ENCODE data around the gene ZNF618. TPM values are rescaled to one million over a fixed set of nuclear protein-coding genes. Genes with fewer than 3 reads are reported as not detected.

Gene ZNF618
- polyA plus RNA-seq, 4 donors = 0.22 to 5.5 (median 1.9) TPM

DNA sequence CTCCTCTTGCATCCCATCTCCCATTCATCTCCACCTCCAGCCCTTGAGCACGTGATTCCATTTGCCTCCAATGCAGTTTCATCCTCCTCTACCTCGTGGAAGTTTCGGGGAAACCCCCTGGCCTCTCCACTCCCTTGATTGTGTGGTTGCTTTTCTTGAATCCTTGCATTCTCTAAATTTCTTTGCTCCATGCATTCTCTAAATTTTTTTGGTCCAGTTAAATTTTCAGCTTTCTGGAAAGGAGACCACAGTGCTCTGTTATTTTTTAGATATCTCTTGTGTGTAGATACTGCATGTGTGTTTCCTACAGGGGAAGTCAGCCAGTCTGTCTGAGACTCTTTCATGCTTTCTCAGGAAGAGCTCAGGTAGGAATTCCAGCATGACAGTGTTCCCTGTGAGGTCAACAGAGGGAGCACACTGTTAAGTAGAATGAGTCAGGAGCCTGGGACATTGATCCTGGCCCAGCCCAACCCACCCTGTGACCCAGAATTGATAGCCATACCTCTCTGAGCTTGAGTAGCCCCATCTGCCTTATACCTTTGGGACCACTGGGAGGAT is 149.2 kb downstream of the ZNF618 start:
- no peak for DNase-seq
- peaks cover 0 to 10% of the 10 kb centered on the region in 2 donors for H3K9me3 ChIP-seq (ENCODE audit: control insufficient read depth in 2 of 2, insufficient read depth in 1 of 2, low read depth in 1 of 2, low read length in 1 of 2)
- H3K4me1 ChIP-seq (ENCODE audit: control insufficient read depth in 3 of 3, insufficient read depth in 2 of 3, low read depth in 1 of 3, low read length in 2 of 3) = no peaks in the 10 kb centered on the region
- no peak overlapping the region for H3K4me3 ChIP-seq (ENCODE audit: low read depth in 1 of 3, low read length in 3 of 3)
- 83 to 97% (median 86%) methylated on average over 3 of the region's 3 CpGs for WGBS, 3 donors
- H3K27ac ChIP-seq (ENCODE audit: low read depth in 1 of 3, low read length in 2 of 3) = no peak overlapping the region
- H3K27me3 ChIP-seq (ENCODE audit: control insufficient read depth in 3 of 3, insufficient read depth in 3 of 3, low read length in 3 of 3) = no peaks in the 10 kb centered on the region
- FAIRE-seq = no peak
- peaks cover 0 to 35% (median 0%) of the 10 kb centered on the region in 3 donors for H3K36me3 ChIP-seq (ENCODE audit: control insufficient read depth in 3 of 3, insufficient read depth in 2 of 3, low read depth in 1 of 3, low read length in 3 of 3)

DNA sequence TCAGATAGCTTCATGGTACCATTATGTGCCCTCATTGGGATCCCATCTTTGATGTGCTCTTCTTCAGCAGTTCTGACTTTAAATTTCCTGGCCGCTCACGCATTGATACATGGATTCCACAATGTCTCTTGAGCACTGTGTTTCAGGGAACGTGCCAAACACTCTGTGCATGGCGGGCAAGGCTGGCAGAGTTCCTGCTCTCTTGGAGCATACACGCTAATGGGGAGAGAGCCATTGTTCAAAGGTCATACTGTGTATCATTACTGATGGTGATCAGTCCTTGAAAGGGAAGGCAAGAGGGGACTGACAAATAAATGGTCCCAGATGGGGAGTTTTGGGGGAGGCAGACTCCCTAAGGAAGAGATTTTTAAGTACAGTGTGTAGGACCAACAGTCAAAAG is 149.7 kb downstream of the ZNF618 start:
- no peak overlapping the region for H3K27ac ChIP-seq (ENCODE audit: low read depth in 1 of 3, low read length in 2 of 3)
- H3K4me1 ChIP-seq (ENCODE audit: control insufficient read depth in 3 of 3, insufficient read depth in 2 of 3, low read depth in 1 of 3, low read length in 2 of 3) = no peaks in the 10 kb centered on the region
- DNase-seq (no peak), FAIRE-seq (no peak)
- H3K36me3 ChIP-seq (ENCODE audit: control insufficient read depth in 3 of 3, insufficient read depth in 2 of 3, low read depth in 1 of 3, low read length in 3 of 3) = peaks cover 0 to 38% (median 0%) of the 10 kb centered on the region in 3 donors
- WGBS, 3 donors = 78 to 86% (median 80%) methylated on average over 5 of the region's 5 CpGs
- H3K9me3 ChIP-seq (ENCODE audit: control insufficient read depth in 2 of 2, insufficient read depth in 1 of 2, low read depth in 1 of 2, low read length in 1 of 2) = peaks cover 0 to 10% of the 10 kb centered on the region in 2 donors
- H3K27me3 ChIP-seq (ENCODE audit: control insufficient read depth in 3 of 3, insufficient read depth in 3 of 3, low read length in 3 of 3) = no peaks in the 10 kb centered on the region
- H3K4me3 ChIP-seq (ENCODE audit: low read depth in 1 of 3, low read length in 3 of 3) = no peak overlapping the region

DNA sequence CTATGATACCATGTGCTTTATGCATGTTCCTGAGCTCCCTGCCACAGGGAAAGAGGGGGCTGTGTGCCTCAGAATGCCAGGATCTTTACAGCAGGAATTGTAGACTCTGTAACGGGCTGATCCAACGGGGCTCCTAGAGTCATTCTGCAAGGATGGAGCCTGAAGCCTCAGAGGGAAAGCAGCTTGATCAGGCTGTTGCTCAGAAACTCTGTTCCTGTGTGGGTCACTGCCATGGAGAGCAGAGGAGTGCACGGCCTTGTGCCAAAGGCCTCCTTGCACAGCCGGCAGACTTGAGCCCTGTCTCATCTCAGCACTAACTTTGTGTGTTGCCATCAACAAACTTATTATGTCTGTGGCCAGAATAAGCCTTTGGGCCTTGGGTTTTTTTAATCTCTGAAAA is 150.2 kb downstream of the ZNF618 start:
- Histone ChIP-seq H3K4me1 (ENCODE audit: control insufficient read depth in 3 of 3, insufficient read depth in 2 of 3, low read depth in 1 of 3, low read length in 2 of 3) (no peaks in the 10 kb centered on the region), H3K27me3 (ENCODE audit: control insufficient read depth in 3 of 3, insufficient read depth in 3 of 3, low read length in 3 of 3) (no peaks in the 10 kb centered on the region), H3K27ac (ENCODE audit: low read depth in 1 of 3, low read length in 2 of 3) (no peak overlapping the region), H3K9me3 (ENCODE audit: control insufficient read depth in 2 of 2, insufficient read depth in 1 of 2, low read depth in 1 of 2, low read length in 1 of 2) (peaks cover 0 to 10% of the 10 kb centered on the region in 2 donors), H3K36me3 (ENCODE audit: control insufficient read depth in 3 of 3, insufficient read depth in 2 of 3, low read depth in 1 of 3, low read length in 3 of 3) (peaks cover 0 to 42% (median 0%) of the 10 kb centered on the region in 3 donors), H3K4me3 (ENCODE audit: low read depth in 1 of 3, low read length in 3 of 3) (no peak overlapping the region)
- no peak for DNase-seq
- no peak for FAIRE-seq
- 93 to 96% (median 93%) methylated on average over 4 of the region's 4 CpGs for WGBS, 3 donors

DNA sequence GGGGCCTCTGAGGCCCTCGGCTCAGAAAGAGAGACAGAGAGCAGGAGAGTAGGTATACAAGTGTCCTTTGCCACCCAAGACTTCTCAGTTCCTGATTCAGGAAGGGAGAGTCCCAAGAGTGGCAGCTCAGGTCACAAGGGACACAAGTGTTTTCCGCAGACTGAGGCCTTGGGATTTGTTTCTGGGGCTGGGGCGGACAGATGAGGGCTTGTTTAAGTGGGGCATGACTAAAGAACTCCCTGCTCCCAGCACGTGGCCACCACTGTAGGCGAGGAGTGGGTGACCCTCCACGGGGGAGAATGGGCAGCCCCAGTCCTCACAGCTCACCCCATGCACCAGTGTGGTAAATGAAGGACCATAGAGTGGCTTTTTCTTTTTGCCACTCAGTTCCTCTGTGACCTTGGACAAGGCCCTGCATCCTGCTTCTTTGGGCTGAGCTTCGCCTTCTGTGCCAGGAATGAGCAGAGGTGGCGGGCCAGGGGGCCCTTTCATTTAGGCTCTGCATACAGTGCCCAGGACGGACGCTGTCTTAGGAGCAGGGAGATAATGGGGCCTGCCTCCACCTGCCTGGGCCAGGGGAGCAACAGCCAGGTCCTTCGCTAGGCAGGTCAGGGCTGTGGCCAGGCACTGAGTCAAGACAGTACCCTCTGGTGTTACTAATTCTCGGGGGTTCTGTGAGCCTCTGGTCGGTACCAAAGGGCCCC is 151.2 kb downstream of the ZNF618 start:
- no peaks in the 10 kb centered on the region for H3K27me3 ChIP-seq (ENCODE audit: control insufficient read depth in 3 of 3, insufficient read depth in 3 of 3, low read length in 3 of 3)
- H3K9me3 ChIP-seq (ENCODE audit: control insufficient read depth in 2 of 2, insufficient read depth in 1 of 2, low read depth in 1 of 2, low read length in 1 of 2) = peaks cover 0 to 10% of the 10 kb centered on the region in 2 donors
- no peak overlapping the region for H3K4me3 ChIP-seq (ENCODE audit: low read depth in 1 of 3, low read length in 3 of 3)
- H3K36me3 ChIP-seq (ENCODE audit: control insufficient read depth in 3 of 3, insufficient read depth in 2 of 3, low read depth in 1 of 3, low read length in 3 of 3) = peaks cover 0 to 50% (median 0%) of the 10 kb centered on the region in 3 donors
- DNase-seq (no peak), FAIRE-seq (no peak)
- H3K4me1 ChIP-seq (ENCODE audit: control insufficient read depth in 3 of 3, insufficient read depth in 2 of 3, low read depth in 1 of 3, low read length in 2 of 3) = no peaks in the 10 kb centered on the region
- WGBS, 3 donors = 80 to 89% (median 82%) methylated on average over 13 of the region's 13 CpGs
- no peak overlapping the region for H3K27ac ChIP-seq (ENCODE audit: low read depth in 1 of 3, low read length in 2 of 3)

DNA sequence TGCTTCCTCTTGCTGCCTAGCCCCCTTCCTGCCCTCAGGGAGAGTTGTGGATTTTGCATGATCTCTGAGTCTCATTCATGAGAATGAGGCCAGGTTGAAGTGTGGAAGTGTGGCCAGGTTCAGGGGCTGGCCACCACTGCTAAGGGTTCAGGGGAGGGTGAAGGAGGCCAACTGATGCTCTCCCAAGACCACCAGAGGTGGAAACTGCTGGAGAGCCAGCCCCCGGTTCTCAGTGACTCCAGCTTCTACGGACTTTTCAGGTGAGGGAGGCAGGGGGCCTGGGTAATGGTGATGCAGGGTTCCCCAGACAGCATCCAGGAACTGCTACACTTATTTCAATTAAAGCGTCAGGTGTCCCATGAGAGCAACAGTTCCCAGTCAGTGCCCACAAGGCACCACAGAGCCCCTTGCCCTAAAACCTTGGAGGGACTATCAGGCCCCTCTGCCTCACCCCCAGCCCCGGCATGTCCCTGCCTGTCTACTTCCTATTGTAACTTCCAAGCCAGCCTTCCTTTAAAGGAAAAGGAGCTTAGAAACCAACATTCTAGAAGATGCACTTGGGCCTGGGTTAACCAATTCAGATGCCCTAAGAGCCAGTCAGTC is 151.9 kb downstream of the ZNF618 start:
- no peaks in the 10 kb centered on the region for H3K27me3 ChIP-seq (ENCODE audit: control insufficient read depth in 3 of 3, insufficient read depth in 3 of 3, low read length in 3 of 3)
- 87 to 90% (median 89%) methylated on average over 4 of the region's 4 CpGs for WGBS, 3 donors
- H3K27ac ChIP-seq (ENCODE audit: low read depth in 1 of 3, low read length in 2 of 3) = no peak overlapping the region
- DNase-seq = no peak
- H3K4me1 ChIP-seq (ENCODE audit: control insufficient read depth in 3 of 3, insufficient read depth in 2 of 3, low read depth in 1 of 3, low read length in 2 of 3) = no peaks in the 10 kb centered on the region
- no peak for FAIRE-seq
- peaks cover 0 to 57% (median 0%) of the 10 kb centered on the region in 3 donors for H3K36me3 ChIP-seq (ENCODE audit: control insufficient read depth in 3 of 3, insufficient read depth in 2 of 3, low read depth in 1 of 3, low read length in 3 of 3)
- peaks cover 0 to 10% of the 10 kb centered on the region in 2 donors for H3K9me3 ChIP-seq (ENCODE audit: control insufficient read depth in 2 of 2, insufficient read depth in 1 of 2, low read depth in 1 of 2, low read length in 1 of 2)
- no peak overlapping the region for H3K4me3 ChIP-seq (ENCODE audit: low read depth in 1 of 3, low read length in 3 of 3)

DNA sequence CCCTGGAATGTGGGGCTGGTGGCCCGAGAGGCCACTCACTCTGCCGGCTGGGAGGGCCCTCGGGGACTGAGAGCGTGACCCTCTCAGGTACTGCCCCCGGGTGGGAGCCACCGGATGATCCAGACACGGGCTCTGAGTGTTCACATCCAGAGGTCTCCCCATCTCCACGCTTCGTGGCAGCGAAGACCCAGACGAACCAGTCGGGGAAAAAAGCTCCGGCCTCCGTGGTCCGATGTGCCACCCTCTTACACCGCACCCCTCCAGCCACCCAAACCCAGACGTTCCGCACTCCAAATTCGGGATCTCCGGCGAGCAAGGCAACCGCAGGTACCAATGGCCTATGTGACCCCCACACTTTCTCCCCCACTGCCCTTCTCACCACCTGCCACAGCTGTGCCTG is 152.5 kb downstream of the ZNF618 start:
- H3K36me3 ChIP-seq (ENCODE audit: control insufficient read depth in 3 of 3, insufficient read depth in 2 of 3, low read depth in 1 of 3, low read length in 3 of 3) = peaks cover 0 to 64% (median 0%) of the 10 kb centered on the region in 3 donors
- no peak overlapping the region for H3K4me3 ChIP-seq (ENCODE audit: low read depth in 1 of 3, low read length in 3 of 3)
- 95 to 97% (median 96%) methylated on average over 17 to 22 of the region's 22 CpGs for WGBS, 3 donors
- FAIRE-seq (no peak), DNase-seq (no peak)
- H3K9me3 ChIP-seq (ENCODE audit: control insufficient read depth in 2 of 2, insufficient read depth in 1 of 2, low read depth in 1 of 2, low read length in 1 of 2) = peaks cover 0 to 10% of the 10 kb centered on the region in 2 donors
- no peak overlapping the region for H3K27ac ChIP-seq (ENCODE audit: low read depth in 1 of 3, low read length in 2 of 3)
- no peaks in the 10 kb centered on the region for H3K4me1 ChIP-seq (ENCODE audit: control insufficient read depth in 3 of 3, insufficient read depth in 2 of 3, low read depth in 1 of 3, low read length in 2 of 3)
- H3K27me3 ChIP-seq (ENCODE audit: control insufficient read depth in 3 of 3, insufficient read depth in 3 of 3, low read length in 3 of 3) = no peaks in the 10 kb centered on the region

DNA sequence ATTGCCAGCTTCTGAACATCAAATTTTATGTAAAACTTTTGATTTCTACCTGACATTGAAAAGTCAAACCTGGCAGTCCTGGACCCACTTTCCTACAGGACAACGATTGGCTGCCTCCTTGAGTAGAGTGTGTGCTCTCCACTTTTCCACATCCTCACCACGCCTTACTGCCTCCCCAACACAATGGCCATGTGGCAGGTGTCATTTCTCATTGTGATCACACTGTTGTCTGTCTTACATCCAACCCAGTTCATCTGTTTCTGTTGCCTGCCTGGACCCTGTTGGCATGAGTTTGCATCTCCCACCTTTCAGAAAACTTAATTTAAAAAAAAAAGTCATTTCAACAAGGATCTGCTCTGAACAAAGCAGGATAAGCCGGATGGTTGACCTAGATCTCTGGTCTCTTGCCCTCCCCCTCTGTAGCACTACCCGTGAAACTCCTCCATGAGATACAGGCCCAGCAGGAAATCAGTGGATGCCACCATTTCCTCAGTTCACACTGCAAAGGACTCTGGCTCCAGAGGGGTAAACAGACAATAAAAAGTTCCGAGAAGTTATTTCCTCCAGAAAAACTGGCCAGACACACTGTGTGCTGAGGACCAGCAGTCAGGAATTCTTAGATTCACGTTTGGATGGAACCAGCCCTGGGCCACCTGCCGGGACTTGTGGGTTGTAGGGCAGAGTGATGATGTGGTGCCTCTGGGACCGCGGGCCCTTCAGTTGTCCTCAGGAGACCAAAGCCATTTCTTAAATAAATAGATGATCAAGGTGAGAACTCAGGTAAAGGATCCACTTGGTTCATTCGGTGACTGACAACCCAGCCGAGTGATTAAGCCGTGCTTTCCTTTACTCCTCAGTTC is 153.4 kb downstream of the ZNF618 start:
- Histone ChIP-seq H3K36me3 (ENCODE audit: control insufficient read depth in 3 of 3, insufficient read depth in 2 of 3, low read depth in 1 of 3, low read length in 3 of 3) (peaks cover 0 to 70% (median 0%) of the 10 kb centered on the region in 3 donors), H3K27me3 (ENCODE audit: control insufficient read depth in 3 of 3, insufficient read depth in 3 of 3, low read length in 3 of 3) (no peaks in the 10 kb centered on the region), H3K4me1 (ENCODE audit: control insufficient read depth in 3 of 3, insufficient read depth in 2 of 3, low read depth in 1 of 3, low read length in 2 of 3) (no peaks in the 10 kb centered on the region), H3K27ac (ENCODE audit: low read depth in 1 of 3, low read length in 2 of 3) (no peak overlapping the region), H3K4me3 (ENCODE audit: low read depth in 1 of 3, low read length in 3 of 3) (no peak overlapping the region), H3K9me3 (ENCODE audit: control insufficient read depth in 2 of 2, insufficient read depth in 1 of 2, low read depth in 1 of 2, low read length in 1 of 2) (peaks cover 0 to 6% of the 10 kb centered on the region in 2 donors)
- FAIRE-seq (no peak), DNase-seq (no peak)
- 80 to 90% (median 85%) methylated on average over 12 of the region's 12 CpGs for WGBS, 3 donors

DNA sequence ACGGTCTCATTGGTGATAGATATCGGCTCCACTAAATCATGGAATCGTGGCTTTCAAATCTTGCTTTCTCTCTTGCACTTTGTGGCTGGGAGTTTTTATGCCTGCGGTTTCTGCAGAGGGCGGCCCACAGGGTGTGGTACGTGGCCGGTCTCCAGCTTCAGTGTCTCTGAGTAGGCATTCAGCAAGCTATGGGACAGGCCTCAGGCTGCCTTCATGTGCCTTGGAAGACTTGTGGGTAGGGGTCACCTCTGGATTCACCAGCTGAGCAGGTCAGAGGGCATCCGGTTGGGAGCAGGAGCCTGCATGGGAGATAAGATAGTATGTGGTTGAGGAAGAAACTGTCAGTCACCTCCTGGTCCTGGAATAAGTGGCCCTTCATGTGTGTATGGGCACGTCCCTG is 154.3 kb downstream of the ZNF618 start:
- Histone ChIP-seq H3K27ac (ENCODE audit: low read depth in 1 of 3, low read length in 2 of 3) (no peak overlapping the region), H3K4me1 (ENCODE audit: control insufficient read depth in 3 of 3, insufficient read depth in 2 of 3, low read depth in 1 of 3, low read length in 2 of 3) (no peaks in the 10 kb centered on the region), H3K4me3 (ENCODE audit: low read depth in 1 of 3, low read length in 3 of 3) (no peak overlapping the region), H3K27me3 (ENCODE audit: control insufficient read depth in 3 of 3, insufficient read depth in 3 of 3, low read length in 3 of 3) (no peaks in the 10 kb centered on the region), H3K36me3 (ENCODE audit: control insufficient read depth in 3 of 3, insufficient read depth in 2 of 3, low read depth in 1 of 3, low read length in 3 of 3) (peaks cover 0 to 73% (median 0%) of the 10 kb centered on the region in 3 donors), H3K9me3 (ENCODE audit: control insufficient read depth in 2 of 2, insufficient read depth in 1 of 2, low read depth in 1 of 2, low read length in 1 of 2) (no peaks in the 10 kb centered on the region)
- 89 to 94% (median 92%) methylated on average over 9 of the region's 9 CpGs for WGBS, 3 donors
- FAIRE-seq = no peak
- no peak for DNase-seq
